ENCODE data around the gene CDCA4.
"Not testable (repeated sequence)": the region's sequence is repeated elsewhere in the genome, so short reads cannot be mapped to it uniquely, and the experiment has no call there.

The CDCA4 gene

DNA sequence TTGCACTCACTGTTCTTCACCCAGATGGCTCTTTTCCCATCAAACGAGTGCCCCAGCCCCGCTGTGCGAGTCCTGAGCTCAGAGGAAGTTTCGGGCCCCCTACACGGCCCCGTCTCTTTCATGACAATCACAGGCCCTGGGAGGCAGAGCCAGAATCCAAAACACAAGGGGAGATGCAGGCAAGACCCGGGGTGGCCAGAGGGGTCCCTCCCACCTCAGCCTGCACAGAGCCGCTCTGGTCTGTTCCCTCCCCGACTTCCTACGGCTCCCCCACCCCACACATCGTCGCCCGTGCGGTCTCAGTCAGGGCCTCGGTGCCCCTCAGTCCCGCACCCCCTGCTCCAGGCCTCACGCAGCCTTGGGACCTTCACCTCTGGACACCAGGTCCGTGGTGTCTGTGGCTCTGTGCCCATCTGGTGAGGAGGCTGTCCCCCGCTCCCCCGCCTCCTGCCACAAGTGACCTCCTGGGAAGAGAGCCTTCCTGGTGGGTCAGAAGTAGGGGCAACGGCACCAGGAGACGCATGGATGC lies 35.5 kb upstream of the CDCA4 start:
- DNase-seq: no peak

DNA sequence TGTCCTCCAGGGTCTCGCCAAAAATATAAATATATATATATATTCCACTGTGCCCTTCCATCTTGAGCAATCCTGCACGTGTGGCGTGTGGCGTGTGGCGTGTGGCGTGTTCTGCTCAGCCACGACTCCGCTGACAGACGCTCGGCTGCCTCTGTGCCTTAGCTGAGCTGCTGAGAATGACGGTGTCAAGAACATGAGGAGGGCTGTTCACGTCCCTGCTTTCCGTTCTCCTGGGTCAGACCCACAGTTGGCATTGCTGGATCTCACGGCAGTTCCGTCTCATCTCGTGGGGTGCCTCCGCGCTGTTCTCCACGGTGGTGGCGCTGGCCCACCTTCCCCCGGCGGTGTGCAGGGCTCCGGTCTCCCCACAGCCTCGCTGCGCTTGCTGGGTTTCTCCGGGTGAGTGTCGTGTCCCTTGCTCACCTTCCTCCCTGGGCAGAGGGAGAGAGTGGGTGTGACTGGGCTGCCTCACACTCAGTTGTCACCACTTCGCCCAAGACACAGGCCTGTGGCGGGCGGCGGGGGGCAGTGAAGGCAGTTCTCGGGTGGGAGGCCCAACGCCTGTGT lies 34.9 kb upstream of the CDCA4 start:
- DNase-seq: no peak

DNA sequence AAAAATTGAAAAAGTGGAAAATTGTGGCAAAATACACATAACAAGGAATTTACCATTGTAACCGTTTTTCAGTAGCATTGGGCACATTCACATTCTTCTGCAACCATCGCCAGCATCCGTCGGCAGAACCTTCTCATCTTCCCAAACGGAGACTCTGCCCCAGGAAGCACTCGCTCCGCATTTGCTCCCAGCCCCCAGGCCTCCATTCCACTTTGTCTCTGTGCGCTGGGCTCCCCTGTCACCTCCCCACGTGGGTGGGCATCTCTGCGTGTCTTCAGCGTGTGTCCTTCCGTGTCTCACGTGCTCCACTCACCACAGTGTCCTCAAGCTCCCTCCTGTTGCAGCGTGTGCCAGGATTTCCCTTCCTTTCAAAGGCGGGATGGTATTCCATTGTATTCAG lies 34.5 kb upstream of the CDCA4 start:
- no peak for DNase-seq

DNA sequence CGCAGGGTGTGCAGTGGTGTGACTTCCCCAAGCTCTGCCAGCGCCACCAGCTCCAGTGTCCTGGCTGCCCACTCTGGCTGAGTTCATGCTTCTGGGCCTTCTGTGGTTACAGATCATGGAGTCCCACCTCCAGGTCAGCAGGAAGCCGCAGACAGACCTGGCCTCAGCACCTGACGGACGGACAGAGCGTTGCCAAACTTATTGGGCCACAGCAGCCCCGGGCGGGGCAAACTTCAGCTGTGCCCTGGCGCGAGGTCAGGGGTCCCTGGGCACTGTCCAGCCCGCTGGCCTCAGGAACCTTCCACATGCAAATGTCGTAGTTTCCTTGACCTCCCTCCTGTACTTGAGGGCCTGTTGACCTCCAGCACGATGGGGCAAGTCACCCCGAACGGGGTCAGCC lies 33.1 kb upstream of the CDCA4 start:
- no peak for DNase-seq

DNA sequence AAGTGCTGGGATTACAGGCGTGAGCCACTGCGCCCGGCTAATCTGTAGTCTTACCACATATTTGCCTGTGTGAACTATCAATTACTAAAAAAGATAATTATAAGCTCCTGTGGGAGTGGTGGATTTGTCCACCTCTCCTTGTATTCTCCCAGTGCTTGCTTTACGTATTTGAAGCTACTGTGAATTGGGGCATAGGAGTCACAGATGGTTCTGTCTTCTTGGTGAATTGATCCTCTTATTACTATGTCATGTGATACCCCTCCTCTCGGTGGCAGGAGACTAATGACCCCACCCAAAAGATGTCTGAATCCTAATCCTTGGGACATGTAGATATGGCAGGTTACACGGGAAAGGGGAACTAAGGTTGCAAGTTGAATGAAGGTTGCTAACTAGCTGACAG lies 32.5 kb upstream of the CDCA4 start:
- DNase-seq: no peak

DNA sequence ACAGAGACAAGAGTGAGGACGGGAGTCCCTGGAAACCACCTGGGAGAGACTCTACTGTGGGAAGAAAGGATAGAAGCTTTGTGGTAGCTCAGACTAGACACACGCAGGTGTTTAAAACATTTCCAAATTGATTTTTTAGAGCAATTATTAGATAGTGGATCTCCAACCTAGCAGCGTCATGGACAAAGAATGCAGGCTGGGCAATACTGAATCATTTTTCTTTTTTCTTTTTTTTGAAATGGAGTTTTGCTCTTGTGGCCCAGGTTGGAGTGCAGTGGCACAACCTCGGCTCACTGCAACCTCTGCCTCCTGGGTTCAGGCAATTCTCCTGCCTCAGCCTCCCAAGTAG lies 31.2 kb upstream of the CDCA4 start:
- no peak for DNase-seq

DNA sequence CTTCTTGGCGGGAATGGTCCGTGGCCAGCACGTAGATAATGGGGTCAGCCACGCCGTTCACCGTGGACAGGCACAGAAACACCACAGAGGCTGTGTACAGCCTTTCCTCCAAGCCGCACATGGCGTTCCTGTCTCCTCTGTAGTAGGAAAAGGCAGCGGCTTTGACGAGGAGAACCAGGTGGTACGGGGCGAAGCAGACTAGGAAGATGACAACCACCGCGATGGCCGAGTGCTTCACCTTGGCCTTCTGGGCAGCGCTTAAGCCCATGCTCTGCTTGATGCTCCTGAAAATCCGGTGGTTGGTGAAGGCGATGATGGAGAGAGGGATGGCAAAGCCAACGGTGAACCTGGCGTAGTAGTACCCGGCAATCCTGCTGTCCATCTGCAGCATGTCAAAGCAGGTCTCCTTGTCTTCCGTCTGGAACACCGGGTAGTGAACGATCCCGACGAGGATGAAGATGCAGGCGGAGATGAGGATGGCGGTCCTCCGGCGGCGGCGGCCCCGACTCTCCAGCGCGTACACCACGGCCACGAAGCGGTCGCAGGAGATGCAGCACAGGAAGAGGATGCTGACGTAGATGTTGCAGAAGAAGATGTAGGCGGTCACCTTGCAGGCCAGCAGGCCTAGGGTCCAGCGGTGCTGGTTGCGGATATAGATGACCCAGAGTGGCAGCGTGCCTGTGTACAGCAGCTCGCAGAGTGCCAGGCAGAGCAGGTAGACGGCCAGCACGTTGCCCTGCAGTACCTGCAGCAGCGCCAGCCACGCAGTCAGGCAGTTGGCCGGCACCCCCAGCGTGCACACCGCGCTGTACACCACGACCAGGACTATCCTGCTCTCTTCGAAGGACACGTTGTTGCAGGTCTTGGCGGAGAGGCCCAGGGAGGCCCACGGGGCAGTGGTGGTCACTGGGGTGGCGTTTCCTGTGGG lies 30.6 kb upstream of the CDCA4 start:
- no peak for DNase-seq

DNA sequence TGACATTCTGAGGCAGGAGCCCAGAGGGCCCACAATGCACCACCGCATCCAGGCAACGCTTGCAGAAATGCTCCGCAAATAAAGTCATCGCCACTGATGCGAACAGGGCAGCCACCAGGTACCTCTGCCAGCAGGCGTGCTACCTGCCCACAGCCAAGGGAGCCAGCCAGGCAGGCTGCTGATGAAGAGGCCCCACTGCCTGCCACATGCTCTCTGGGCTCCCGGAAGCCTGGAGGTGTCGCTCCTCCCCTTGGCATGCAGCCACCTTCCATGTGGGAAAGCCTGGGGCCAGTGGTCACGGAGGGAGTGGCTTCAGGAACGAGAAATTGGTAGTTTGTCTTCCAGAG lies 29.6 kb upstream of the CDCA4 start:
- DNase-seq: no peak

DNA sequence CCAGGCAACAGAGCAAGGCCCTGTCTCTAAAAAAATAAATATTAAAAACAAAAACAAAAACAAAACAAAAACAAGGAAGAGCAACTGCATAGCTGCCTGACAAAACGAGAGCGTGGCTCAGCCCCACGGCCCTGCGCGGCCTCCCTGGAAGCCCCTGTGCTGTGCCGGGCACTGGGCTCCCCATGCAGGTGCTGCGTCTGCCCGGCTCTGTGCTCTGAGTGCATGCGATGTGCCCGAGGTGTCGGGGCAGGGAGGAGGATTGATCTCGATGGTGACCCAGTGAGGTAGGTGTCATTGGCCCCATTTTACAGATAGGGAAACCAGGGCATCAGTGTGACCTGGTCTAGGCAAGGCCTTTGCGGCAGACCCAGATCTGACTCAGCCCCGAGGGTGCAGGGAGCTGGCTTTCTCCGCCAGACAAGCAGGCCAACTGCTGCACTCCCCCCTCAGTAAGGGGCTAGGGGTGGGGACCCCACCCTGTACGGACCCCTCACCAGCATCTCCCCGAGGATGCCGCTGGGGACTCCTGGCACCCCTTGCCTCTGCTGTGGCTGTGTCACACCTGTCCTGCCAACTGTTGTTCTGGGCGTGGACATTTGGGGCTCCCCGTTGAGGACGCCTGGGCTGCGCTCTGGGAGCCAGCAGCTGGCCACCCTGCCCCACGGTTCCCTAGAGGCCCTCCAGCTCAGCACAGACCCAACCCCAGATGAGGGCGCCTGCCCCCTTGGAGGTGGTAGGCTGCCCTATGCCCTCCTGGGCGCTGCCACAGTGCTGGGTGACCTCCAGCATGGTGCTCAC lies 29.1 kb upstream of the CDCA4 start:
- no peak for DNase-seq

DNA sequence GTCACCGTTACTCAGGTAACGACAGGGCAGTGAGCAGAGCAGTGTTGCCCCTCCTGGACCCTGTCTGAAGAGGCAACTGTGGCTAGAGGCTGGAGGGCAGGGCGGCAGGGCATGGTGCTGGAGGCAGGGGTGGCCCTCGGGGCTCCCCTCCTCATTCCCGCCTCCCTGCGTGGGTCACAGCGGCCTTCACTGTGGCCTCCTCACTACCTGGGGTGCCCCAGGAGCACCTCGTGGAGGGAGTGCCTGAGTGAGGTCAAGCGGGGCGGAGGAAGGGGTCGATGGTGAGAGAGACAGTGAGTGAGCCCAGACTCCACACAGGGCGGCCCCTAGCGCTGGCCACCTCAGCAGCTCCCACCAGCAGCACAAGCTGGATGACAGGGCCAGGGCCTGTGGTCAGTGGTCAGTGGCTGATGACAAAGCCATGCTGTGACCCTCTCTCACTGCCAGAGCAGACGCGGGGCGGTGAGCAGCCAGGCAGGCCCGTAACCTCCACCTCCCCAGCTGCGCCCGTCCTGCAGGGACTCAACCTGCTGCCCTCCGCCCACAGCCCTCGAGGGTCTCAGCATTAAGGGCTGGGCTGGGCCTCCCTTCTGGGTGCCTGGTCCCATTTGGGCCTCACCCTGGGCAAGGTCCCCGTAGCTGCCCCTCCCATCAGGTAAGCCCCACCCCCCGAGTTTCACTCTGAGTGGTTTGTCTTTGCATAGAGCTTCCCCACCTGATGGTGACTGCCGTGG lies 26.6 kb upstream of the CDCA4 start:
- DNase-seq: no peak

DNA sequence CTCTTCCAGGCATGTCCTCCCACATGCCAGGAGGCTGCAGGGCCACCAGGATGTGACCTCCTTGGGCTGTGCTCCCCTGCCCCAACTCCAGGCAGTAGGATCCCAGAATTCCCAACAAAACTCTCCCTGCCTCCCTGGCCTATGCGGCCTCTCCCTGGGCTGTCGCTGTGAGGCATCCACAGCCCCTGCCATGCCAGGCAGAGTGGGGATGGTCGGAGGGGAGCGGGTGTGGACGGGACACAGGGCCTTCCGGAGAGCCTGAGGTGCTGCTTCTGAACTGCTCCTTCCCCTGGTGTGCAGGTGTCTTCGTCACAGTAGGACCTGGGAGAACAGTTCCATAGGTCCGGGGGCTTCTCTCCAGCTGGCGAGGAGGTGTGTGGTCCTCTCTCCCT lies 26.0 kb upstream of the CDCA4 start:
- DNase-seq: no peak

DNA sequence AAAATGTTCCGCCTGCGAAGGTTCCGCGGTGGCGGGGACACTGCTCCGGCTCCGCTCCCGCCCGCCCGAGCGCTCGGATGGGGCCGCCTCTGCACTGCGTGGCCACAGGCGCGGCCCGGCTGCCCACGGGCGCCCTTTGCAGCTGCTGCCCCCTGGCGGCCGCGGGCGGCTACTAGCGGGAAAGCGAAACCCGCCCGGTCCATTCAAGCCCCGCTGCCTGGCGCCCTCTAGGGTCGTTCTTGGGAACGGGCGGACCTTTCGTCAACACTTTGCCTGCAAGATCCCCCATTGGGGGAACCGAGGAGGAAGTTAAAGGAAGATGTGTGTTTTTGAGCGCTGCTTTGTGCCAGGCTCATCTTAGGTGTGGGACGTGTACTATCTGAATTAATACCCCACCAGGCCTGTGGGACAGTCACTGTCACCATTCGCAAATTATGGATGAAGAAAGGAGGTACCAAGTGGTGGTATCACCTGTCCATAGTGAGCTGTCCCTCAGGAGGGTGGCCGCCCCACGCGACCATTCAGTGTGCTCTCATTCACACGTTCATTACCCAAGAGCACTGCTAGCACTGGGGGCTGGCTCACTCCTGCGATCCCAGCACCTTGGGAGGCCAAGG lies 24.9 kb upstream of the CDCA4 start:
- DNase-seq: peak; percentile 86

DNA sequence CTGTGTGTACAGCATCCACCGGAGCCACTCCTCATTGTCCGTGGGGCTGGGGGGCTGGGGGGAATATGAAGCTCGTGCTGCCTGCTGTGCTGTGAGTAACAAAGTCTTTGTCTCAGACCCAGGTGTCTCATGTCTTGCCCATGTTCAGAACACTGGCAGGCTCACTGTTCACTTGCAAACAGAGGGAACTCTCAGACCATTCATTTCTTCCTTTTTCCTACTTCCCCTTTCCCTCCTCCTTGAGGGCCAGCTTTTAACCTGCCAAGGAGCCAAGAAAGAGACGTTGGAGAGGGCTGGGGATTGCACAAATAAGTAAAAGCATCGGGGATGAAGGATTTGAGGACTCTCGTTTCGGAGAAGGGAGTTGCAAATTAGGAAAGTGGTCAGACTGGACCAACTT lies 22.8 kb upstream of the CDCA4 start:
- no peak for DNase-seq

DNA sequence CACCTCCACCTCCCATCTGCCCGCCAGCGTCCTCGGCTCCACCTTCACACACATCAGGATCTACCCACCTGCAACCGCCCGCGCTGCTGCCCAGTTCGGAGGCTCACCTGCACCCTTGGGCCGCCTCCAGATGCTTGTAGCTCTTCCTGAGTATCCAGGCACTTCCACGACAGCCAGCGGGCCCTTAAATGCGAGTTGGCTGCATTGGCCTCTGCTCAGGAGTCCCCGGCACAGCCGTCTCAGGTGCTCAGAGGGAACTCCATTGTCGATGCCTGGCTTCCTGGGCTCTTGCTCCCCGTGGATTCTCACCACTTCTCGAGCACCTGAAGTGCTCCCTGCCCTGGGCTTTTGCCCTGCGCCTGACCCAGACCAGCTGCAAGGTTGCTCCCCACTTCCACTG lies 21.9 kb upstream of the CDCA4 start:
- no peak for DNase-seq

DNA sequence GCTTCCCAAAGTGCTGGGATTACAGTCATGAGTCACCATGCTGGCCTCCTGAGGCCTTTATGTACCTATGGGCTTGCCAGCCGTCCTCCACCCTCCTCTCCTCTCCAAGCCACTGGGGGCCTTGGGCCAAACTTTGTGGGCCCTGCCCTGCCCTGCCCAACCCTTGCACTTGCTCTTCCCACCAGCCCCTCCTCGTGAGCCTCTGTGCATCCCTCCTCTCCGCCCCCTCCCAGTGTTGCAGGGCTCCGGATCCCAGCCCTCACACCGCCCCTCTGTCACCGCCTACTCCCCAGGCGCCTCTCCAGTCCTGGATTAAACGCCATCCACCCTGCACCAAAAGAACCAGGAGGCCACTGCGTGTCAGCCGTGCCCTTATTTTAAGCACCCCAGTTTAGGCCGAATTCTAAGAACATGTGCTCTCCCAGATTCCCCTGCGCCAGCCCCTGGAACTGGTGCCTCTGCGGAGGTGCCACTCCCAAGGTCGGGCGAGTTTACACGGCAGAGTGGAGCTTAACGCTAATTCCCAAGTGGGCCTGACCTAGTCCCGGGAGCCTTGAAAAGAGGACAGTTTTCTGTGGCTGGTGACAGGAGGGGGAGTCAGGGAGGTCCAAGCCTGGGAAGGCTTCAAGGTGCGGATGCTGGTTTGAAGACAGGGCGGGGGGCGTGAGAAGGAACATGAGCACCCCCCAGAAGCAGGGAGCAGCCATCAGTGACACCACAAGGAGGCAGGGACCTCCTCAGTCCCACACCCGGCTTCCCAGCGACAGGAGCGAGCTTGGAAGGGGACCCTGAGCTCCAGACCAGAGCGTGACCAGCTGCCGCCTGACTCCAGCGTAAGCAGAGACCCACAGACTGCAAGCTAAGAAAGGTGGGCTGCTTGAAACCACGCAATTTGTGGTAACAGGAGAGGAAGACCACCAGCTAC lies 21.2 kb upstream of the CDCA4 start:
- no peak for DNase-seq

DNA sequence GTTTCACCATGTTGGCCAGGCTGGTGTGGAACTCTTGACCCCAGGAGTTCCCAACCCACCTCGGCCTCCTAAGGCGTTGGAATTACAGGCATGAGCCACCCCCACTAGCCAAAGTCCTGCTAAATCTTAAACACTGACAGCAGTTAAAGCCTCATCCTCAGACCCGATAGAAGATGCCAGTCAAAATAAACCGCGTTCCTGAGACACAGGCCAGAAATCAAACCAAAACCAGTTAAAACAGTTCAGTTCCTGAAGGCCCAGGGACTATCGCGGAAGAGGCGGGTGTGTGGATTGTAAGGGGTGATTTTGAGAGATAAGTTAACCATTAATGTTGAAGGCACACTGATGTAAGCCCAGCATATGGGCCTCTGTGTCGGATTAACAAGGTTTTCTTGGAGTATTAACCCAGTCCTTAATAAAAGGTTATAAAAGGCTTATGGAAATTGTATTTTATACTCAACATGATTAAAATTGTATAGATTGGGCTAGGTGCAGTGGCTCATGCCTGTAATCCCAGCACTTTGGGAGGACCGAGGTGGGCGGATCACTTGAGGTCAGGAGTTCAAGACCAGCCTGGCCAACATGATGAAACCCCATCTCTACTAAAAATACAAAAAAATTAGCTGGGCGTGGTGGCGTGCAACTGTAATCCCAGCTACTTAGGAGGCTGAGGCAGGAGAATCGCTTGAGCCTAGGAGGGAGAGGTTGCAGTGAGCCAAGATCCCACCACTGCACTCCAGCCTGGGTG lies 18.7 kb upstream of the CDCA4 start:
- DNase-seq: no peak

DNA sequence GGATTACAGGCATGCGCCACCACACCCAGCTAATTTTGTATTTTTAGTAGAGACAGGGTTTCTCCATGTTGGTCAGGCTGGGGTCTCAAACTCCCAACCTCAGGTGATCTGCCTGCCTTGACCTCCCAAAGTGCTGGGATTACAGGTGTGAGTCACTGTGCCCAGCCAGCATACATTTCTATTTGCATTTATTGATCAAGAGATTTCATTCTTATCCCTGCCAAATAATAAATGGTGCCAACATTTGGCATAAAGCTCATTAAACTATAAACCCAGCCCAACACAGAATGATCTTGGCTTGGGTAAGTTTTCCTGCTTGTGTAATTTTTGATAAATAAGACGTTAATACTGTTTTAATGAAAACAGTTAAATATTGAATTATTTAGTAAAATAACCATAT lies 14.7 kb upstream of the CDCA4 start:
- DNase-seq: not testable (repeated sequence)

DNA sequence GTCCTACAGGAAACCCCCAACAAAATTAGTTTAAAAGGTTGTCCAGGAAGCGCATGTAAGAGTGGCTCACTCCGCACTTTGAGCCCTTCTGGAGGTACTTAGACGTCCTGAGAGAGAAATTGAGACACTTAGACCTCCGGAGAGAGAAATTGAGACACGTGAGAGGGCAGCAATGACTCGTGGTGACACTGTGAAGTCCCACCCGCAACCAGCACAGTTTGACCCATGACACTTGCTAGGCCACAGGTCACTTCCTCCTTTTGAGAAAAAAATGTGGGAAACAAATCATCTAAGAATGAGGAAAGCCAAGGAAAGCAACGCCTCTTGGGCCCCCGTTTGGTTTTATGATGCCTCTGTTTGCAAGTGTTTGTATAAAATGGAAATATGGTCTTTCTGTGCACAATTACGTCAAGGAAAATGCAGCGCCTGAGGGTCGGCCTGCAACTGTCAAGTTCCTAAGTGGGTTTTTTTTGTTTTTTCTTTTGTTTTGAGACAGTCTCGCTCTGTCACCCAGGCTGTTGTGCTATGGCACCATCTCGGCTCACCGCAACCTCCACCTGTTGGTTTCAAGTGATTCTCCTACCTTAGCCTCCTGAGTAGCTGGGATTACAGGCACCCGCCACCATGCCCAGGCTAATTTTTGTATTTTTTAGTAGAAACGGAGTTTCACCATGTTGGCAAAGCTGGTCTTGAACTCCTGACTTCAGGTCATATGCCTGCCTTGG lies 13.6 kb upstream of the CDCA4 start:
- no peak for DNase-seq

DNA sequence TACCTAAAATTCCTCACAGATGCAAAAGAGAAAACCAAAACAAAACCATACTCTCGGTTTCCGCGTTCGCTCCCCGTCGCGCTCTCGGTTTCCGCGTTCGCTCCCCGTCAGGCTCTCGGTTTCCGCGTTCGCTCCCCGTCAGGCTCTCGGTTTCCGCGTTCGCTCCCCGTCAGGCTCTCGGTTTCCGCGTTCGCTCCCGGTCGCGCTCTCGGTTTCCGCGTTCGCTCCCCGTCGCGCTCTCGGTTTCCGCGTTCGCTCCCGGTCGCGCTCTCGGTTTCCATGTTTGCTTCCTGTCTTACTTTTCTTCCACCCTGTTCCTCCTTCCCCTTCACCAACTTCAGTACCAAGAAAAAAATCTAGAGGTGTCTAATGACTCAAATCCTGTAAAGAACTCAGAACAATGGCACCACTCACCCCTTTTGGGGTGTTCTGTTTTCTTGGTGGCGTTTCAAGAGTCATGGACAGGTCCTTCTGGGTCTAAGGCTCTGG lies 12.6 kb upstream of the CDCA4 start:
- not testable (repeated sequence) for DNase-seq

DNA sequence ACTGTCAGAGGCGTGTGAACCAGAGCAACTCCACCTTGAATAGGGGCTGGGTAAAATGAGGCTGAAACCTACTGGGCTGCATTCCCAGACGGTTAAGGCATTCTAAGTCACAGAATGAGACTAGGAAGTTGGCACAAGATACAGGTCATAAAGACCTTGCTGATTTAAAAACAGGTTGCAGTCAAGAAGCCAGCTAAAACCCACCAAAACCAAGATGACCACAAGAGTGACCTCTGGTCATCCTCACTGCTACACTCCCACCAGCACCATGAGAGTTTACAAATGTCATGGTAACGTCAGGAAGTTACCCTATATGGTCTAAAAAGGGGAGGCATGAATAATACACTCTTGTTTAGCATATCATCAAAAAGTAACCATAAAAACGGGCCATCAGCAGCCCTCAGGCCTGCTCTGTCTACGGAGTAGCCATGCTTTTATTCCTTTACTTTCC lies 11.6 kb upstream of the CDCA4 start:
- DNase-seq: not testable (repeated sequence)

Measured in stimulated activated naive CD4-positive, alpha-beta T cell treated with Interleukin-2 at 50 U/mL for 16 hours (primary cell).